Muscle layer of colon (tissue), 2 donors: Measurements from ENCODE around the gene TMTC2.

ENCODE experiments used
- H3K27ac ChIP-seq: one replicate; pipeline ENCODE4 v1.7.0; 2013; ENCODE audit warnings: low read depth, mild to moderate bottlenecking, low read length, moderate library complexity
- H3K27me3 ChIP-seq, 2 donors: one replicate each; pipeline ENCODE4 v1.7.0; 2013; ENCODE audit warnings: low read length in 2 of 2, mild to moderate bottlenecking in 2 of 2; ENCODE audit not compliant: insufficient read depth in 2 of 2, control insufficient read depth in 1 of 2
- H3K36me3 ChIP-seq: one replicate; pipeline ENCODE4 v1.7.0; 2013; ENCODE audit warnings: mild to moderate bottlenecking, low read length; ENCODE audit not compliant: insufficient read depth
- H3K4me1 ChIP-seq: one replicate; pipeline ENCODE4 v1.7.0; 2013; ENCODE audit warnings: mild to moderate bottlenecking, low read length; ENCODE audit not compliant: insufficient read depth
- H3K4me3 ChIP-seq, 2 donors: one replicate each; pipeline ENCODE4 v1.7.0; 2013; ENCODE audit warnings: low read length in 2 of 2, low read depth in 1 of 2, mild to moderate bottlenecking in 1 of 2, moderate library complexity in 1 of 2
- H3K9ac ChIP-seq: one replicate; pipeline ENCODE4 v1.7.0; 2013; ENCODE audit warnings: low read length
- H3K9me3 ChIP-seq: one replicate; pipeline ENCODE4 v1.7.0; 2013; ENCODE audit warnings: mild to moderate bottlenecking, low read length
- donor health status: abdominal sarcoma.
- donor health status: Adenocarcinoma of cecum.

The TMTC2 gene

DNA sequence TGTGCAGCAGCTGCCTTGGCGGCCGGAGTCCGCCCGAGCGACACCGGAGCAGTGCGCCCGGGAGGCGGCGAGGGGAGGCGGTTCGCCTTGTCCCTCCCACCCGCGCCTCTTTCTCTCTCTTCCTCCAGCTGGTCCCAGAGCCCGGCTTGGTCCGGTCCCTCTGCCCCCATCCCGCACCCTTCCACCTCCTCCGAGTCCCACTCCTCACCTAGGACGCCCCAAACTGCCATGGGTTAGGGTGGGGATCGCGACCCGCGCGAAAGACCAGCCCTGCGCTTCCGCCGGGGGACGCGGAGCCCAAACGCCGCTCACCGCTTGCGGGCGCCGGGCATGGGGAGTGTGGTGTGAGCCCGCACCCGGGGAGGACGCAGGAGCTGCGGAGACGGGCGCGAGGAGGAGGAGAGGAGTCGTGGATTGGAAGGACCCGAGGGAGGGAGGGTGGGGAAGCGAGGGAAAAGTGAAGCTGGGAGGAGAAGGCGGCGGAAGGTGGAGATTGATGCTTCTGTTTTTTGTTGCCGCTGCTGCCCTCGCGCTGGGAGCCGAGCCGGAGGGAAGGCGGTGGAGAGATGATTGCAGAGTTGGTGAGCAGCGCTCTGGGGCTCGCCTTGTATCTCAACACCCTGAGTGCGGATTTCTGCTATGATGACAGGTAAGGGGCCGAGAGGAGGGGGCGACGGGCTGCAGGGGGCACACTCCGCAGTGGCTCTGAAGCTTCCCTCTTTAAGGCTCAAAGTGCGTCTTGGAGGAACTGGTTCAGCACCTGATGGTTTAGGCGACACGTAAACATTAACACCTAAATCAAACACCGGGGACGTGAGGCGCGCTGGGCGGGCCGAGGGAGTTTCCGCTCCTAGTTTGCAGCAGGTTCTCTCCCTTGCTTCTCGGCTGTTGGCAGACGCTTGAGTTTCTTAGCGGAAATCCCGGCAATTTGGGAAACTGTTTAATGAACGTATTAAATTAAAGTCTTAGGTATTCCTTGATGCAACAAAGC, 610 bp downstream of the TMTC2 start:
- peak overlapping the region; percentile 62 for H3K9ac ChIP-seq
- H3K27ac ChIP-seq, result peak overlapping the region; percentile 99
- H3K36me3 ChIP-seq, result peaks cover 4% of the 10 kb centered on the region
- H3K4me3 ChIP-seq, result peak overlapping the region; percentile 87 to 98
- no peaks in the 10 kb centered on the region for H3K27me3 ChIP-seq
- H3K9me3 ChIP-seq, result no peaks in the 10 kb centered on the region
- H3K4me1 ChIP-seq, result peaks cover 28% of the 10 kb centered on the region

DNA sequence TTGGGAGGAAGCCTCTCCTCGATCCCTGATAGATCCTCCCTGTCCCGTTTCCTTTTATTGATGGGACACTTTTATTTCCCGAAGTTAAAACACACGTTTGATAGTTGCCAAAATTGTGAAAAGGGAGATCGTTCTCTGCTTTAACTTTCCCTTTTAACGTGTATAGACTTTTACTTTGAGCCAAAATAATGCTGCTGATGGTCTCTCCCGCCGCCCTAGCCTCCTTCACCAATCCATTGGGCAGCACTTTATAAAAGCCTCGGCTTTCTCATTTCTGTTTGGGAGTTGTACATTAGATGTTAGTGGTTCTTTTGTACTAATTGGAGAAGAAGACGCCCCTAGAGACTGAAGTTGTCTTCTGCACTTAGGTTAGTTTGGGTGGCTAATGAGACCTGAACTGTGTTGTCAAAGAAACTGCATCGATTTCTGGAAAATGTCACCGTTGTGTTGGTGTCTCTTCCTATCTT, 1.4 kb downstream of the TMTC2 start:
- peaks cover 21% of the 10 kb centered on the region for H3K4me1 ChIP-seq
- H3K27ac ChIP-seq, result peak overlapping the region; percentile 99
- peaks cover 4% of the 10 kb centered on the region for H3K36me3 ChIP-seq
- H3K9ac ChIP-seq, result peak overlapping the region; percentile 60
- H3K27me3 ChIP-seq, result no peaks in the 10 kb centered on the region
- no peaks in the 10 kb centered on the region for H3K9me3 ChIP-seq
- peak overlapping the region; percentile 87 to 98 for H3K4me3 ChIP-seq

DNA sequence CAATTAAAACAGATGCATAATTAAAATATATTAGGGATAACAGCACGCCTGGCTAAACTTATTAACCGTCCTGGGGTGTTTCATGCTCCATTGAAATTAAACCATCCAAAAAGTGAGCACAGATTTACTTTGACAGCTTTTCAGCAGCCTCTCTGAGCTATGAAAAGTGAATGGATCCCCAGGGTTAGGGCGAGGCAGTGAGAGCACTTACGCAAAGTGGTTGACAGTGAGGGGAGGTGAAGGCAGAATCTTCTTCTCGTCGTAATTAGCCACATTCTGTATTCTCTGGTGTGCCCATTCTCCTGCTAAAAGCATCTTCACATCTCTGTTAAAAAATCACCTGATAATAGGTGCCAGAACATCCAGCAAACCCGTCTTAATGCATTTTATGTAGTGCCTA, 1.9 kb downstream of the TMTC2 start:
- H3K27ac ChIP-seq, result peak overlapping the region; percentile 99

DNA sequence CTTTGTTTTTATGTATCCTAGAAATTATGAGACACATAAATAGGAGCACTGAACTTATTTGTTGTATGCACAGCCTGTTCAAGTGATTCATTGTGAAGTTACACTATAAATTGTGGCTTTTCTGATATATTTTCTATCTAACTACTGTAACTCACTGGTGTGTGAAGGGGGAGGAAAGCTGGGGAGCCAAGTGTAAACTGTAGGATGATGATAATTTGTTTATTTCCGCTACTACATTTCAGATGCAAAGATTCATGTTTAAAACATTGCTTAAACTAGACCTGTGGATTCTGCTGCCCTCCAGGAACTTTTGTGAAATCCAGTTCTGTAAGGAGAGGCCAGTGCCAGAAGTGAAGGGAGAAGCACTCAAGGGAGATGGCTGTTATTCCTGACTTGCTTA, 3.3 kb downstream of the TMTC2 start:
- no peaks in the 10 kb centered on the region for H3K27me3 ChIP-seq
- H3K36me3 ChIP-seq, result peaks cover 4% of the 10 kb centered on the region
- H3K4me3 ChIP-seq, result peak overlapping the region in 1 of 2 donors; percentile 98
- peaks cover 22% of the 10 kb centered on the region for H3K4me1 ChIP-seq
- H3K9me3 ChIP-seq, result no peaks in the 10 kb centered on the region
- no peak overlapping the region for H3K9ac ChIP-seq
- no peak overlapping the region for H3K27ac ChIP-seq

More for the DNA sequence above, 1.9 kb downstream of the TMTC2 start:
- Histone ChIP-seq H3K27me3 (no peaks in the 10 kb centered on the region), H3K36me3 (peaks cover 4% of the 10 kb centered on the region), H3K9ac (peak overlapping the region; percentile 60), H3K4me1 (peaks cover 18% of the 10 kb centered on the region), H3K4me3 (peak overlapping the region; percentile 87 to 98), H3K9me3 (no peaks in the 10 kb centered on the region)

DNA sequence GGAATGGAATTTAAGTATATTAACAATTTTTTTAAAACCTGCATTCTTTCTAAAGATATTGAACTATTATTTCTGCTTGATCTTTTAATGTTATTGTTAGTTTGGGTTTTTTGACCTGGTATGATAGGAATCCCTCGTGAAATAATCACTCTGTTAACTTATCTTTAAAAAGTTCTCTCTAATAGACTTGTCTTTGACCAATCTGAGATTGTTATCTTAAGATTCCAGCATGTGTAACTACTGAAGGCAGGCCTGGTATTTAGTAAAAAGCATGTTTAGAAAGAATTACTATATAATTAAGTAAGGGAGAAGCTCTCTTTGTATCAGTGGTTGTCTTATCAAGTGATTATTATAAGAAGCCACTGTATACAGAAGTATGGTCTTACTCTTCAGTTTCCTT, 4.8 kb downstream of the TMTC2 start:
- Histone ChIP-seq H3K27me3 (no peaks in the 10 kb centered on the region), H3K36me3 (peaks cover 4% of the 10 kb centered on the region), H3K9ac (no peak overlapping the region), H3K4me3 (no peak overlapping the region), H3K4me1 (peaks cover 30% of the 10 kb centered on the region), H3K27ac (no peak overlapping the region), H3K9me3 (no peaks in the 10 kb centered on the region)

DNA sequence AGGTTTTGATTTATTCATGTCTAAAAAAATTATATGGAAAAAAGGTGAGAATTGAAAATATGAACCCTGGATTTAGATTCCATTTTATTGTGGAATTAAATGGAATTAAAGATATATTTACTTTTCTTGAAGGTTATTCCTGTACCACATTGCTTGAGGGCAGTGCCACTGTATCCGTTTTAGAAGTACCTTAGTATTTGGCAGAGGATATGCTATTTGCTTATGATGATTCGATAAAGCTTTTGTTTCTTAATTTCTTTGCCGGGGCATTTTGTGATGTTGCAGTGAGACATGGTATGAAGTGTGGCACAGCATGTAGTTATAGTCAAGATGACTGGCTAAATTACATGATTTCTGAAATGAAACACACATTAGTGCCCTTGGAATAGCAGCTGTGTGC, 7.6 kb downstream of the TMTC2 start:
- H3K9me3 ChIP-seq, result no peaks in the 10 kb centered on the region
- peaks cover 4% of the 10 kb centered on the region for H3K36me3 ChIP-seq
- no peak overlapping the region for H3K27ac ChIP-seq
- H3K27me3 ChIP-seq, result no peaks in the 10 kb centered on the region
- H3K4me3 ChIP-seq, result no peak overlapping the region
- peaks cover 36% of the 10 kb centered on the region for H3K4me1 ChIP-seq
- no peak overlapping the region for H3K9ac ChIP-seq

DNA sequence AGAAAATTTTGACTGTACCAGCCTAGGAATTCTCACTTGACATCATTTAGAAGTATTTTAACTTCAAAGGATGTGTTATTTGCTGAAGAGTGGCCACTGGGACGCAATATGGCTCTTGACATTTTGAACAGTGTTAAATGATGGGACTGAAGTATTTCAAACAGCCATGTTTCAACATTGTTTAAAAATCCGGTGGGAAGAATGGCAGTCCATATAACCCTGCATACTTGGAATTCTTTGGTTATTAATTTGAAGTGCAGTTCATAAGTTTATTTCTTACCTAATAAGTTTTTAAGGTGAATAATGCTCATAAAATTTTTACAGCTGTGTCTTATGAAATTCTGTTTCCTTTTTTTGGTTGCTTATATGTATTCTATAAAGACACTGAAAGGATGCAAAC, 8.3 kb downstream of the TMTC2 start:
- Histone ChIP-seq H3K4me3 (no peak overlapping the region), H3K27ac (no peak overlapping the region), H3K4me1 (peaks cover 40% of the 10 kb centered on the region), H3K9ac (no peak overlapping the region), H3K36me3 (peaks cover 4% of the 10 kb centered on the region), H3K9me3 (no peaks in the 10 kb centered on the region), H3K27me3 (no peaks in the 10 kb centered on the region)

DNA sequence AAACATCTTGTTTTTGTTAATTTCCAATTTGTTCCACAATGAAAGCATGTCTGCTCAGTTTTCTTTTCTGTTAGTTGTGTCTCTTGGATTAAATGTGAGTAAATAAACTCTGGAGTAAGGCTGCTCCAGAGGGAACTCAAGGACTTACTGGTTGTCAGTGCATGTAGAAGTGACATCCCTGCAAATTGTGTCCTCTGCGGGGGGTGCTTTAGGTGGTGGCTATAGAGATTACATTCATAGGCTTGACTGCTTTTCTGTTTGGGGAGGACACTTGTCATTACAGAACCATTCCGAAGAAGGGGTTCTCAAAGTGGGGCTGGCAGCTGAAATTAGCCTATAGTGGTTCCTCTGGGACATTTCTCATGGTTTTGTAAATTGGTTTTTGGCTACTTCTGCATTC, 8.8 kb downstream of the TMTC2 start:
- H3K4me1 ChIP-seq, result peaks cover 39% of the 10 kb centered on the region
- H3K9me3 ChIP-seq, result no peaks in the 10 kb centered on the region
- H3K27ac ChIP-seq, result no peak overlapping the region

DNA sequence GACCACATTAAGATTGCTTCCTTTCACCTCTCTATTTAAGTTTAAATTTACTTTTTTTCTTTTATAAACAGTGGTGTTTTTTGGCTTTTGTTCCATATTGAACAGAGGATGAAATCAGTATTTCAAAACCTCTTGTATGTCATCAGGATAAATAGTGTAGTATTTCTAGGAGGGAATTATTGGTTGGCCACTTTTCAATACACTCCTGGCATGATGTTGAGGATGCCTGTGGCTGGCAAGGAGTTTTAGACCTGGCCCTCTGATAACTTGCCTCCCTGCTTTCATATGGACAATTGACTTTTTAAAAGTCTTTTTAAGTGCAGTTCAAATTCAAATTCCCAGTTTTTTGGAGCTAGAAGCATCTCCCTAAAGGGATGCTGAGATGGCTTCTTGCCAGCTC, 9.8 kb downstream of the TMTC2 start:
- Histone ChIP-seq H3K4me1 (peaks cover 32% of the 10 kb centered on the region), H3K9ac (no peak overlapping the region), H3K9me3 (no peaks in the 10 kb centered on the region), H3K27ac (no peak overlapping the region), H3K36me3 (no peaks in the 10 kb centered on the region), H3K4me3 (no peak overlapping the region), H3K27me3 (no peaks in the 10 kb centered on the region)

More for the DNA sequence above, 8.8 kb downstream of the TMTC2 start:
- peaks cover 4% of the 10 kb centered on the region for H3K36me3 ChIP-seq
- H3K4me3 ChIP-seq, result no peak overlapping the region
- H3K27me3 ChIP-seq, result no peaks in the 10 kb centered on the region
- H3K9ac ChIP-seq, result no peak overlapping the region

DNA sequence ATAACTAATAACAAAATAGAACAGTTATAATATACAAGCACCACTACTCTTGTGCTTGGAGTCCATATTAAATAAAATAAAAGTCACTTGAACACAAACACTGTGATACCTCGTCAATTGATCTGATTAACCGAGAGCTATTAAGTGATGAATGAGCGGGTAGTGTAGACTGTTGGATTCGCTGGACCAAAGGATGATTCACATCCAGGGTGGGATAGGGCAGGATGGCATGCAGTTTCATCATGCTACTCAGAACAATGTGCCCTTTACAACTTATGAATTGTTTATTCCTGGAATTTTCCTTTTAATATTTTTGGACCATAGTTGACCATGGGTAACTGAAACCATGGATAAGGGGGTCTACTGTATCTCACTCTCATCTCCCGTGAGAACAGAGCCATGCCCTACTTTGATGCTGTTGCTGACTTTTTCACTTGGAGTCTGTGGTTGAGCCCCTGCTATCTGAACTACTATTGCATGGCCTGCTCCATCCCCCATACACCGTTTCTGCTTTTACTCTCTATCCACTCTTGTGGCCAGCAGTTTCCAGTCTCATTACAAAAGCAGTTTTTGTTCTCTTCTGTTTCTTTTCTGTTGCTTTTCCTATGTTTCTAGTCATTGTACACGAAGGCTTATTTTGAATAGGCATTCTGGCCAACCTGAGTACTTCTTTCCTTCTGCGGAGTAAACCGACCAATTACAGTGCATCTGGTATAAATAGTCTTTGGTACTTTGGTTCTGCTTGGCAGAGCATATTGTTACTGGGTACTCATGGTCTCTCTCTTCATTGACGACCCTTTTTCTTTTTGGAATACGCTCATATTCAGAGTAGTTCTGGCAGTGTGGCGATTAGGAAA, 12.2 kb downstream of the TMTC2 start:
- Histone ChIP-seq H3K9ac (no peak overlapping the region), H3K36me3 (no peaks in the 10 kb centered on the region), H3K27ac (no peak overlapping the region), H3K27me3 (no peaks in the 10 kb centered on the region), H3K4me1 (peaks cover 32% of the 10 kb centered on the region), H3K4me3 (no peak overlapping the region), H3K9me3 (no peaks in the 10 kb centered on the region)

DNA sequence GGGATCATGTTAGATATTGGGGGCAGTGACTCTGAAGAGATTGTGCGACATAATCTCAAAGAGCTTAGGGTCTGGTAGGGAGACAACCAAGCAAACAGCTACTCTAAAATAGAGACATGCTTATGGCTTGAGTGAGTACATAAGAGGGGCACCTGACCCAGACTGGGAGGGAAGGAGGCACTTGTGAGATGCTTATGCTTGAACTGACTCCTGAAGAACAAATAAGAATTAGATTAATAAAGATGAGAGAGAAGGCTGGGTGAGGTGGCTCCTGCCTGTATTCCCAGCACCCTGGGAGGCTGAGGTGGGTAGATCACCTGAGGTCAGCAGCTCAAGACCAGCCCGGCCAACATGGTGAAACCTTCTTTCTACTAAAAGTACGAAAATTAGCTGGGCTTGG, 19.1 kb downstream of the TMTC2 start:
- no peaks in the 10 kb centered on the region for H3K9me3 ChIP-seq
- H3K27ac ChIP-seq, result no peak overlapping the region
- peaks cover 45% of the 10 kb centered on the region for H3K4me1 ChIP-seq
- H3K4me3 ChIP-seq, result no peak overlapping the region
- H3K9ac ChIP-seq, result no peak overlapping the region
- H3K27me3 ChIP-seq, result no peaks in the 10 kb centered on the region
- no peaks in the 10 kb centered on the region for H3K36me3 ChIP-seq
